ENCODE results near the gene SLX4IP. TPM values are rescaled to one million over a fixed set of nuclear protein-coding genes. Genes with fewer than 3 reads are reported as not detected.

The SLX4IP gene
- total RNA-seq, 4 donors from 2014 or later = 4.8 to 7.2 (median 5.7) TPM

DNA sequence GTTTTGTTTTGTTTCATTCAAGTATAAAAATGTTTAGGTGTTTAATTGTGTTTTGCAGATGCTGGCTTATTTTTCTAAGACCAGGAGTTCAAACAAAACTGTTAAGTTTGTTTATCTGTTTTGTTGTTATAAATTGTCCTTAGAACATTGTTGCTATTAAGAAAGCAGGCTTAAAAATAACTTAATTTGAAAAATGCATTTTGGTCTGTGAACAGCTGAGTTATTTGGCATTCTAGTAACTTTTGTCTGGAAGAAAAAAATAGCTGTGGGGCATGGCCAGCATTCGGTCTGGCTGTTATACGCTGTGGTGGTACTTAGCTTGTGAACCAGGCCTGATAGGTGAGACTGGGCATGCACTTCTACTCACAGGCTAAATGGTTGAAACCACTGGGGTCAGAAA lies 37.8 kb downstream of the SLX4IP start:
- TF ChIP-seq EP300 (IDR thresholded peaks at IDR 0.05) = no peak
- TF ChIP-seq POLR2A (IDR thresholded peaks at IDR 0.05) = no peak
- TF ChIP-seq, protein P1, sequence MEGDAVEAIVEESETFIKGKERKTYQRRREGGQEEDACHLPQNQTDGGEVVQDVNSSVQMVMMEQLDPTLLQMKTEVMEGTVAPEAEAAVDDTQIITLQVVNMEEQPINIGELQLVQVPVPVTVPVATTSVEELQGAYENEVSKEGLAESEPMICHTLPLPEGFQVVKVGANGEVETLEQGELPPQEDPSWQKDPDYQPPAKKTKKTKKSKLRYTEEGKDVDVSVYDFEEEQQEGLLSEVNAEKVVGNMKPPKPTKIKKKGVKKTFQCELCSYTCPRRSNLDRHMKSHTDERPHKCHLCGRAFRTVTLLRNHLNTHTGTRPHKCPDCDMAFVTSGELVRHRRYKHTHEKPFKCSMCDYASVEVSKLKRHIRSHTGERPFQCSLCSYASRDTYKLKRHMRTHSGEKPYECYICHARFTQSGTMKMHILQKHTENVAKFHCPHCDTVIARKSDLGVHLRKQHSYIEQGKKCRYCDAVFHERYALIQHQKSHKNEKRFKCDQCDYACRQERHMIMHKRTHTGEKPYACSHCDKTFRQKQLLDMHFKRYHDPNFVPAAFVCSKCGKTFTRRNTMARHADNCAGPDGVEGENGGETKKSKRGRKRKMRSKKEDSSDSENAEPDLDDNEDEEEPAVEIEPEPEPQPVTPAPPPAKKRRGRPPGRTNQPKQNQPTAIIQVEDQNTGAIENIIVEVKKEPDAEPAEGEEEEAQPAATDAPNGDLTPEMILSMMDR (IDR thresholded peaks at IDR 0.05) = no peak
- no peak for TF ChIP-seq POLR2AphosphoS5 (IDR thresholded peaks at IDR 0.05)
- H3K4me3 ChIP-seq = no peak overlapping the region
- WGBS = 57% methylated on average over 2 of the region's 2 CpGs
- DNase-seq (ENCODE audit: low spot score in 2 of 2) = no peak
- H3K36me3 ChIP-seq = no peaks in the 10 kb centered on the region
- H3K4me1 ChIP-seq = peaks cover 23% of the 10 kb centered on the region
- H3K27me3 ChIP-seq = no peaks in the 10 kb centered on the region
- H3K9me3 ChIP-seq = no peaks in the 10 kb centered on the region
- no peak overlapping the region for H3K27ac ChIP-seq

DNA sequence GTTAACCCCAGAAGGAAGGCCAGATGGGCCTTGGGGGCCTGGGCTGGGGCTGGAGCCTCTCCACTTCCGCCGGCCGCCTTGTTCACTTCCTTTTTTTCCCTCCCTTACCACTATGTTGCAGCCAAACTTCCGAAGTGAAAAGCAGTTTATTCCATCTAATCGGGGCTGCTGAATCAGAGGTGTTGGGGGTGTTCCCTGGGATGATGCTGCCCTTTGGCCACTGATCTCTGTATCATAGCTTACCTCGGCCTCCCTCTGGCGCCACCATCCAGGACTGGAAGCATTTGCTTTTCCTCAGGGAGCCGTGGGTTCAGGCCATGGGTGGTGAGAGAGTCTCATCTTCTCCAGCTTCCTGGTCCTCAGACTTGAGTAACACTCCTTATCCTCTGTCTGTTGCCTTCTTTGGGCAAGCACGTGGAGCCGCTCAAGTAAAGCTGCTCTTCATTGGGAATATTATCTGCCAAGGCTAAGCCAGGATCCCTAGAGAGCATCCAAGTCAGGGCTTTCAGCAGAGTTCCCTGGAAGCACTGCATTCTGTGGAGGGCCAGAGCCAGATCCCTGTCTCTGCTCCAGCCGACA lies 39.6 kb downstream of the SLX4IP start:
- TF ChIP-seq, protein P1 (IDR thresholded peaks at IDR 0.05) = no peak
- TF ChIP-seq EP300 (IDR thresholded peaks at IDR 0.05) (no peak), POLR2A (IDR thresholded peaks at IDR 0.05) (no peak)
- WGBS = 68% methylated on average over 11 of the region's 11 CpGs
- H3K27ac ChIP-seq = no peak overlapping the region
- no peaks in the 10 kb centered on the region for H3K27me3 ChIP-seq
- H3K36me3 ChIP-seq = no peaks in the 10 kb centered on the region
- H3K4me1 ChIP-seq = peaks cover 10% of the 10 kb centered on the region
- no peak for DNase-seq (ENCODE audit: low spot score in 2 of 2)
- no peak overlapping the region for H3K4me3 ChIP-seq
- H3K9me3 ChIP-seq = no peaks in the 10 kb centered on the region

DNA sequence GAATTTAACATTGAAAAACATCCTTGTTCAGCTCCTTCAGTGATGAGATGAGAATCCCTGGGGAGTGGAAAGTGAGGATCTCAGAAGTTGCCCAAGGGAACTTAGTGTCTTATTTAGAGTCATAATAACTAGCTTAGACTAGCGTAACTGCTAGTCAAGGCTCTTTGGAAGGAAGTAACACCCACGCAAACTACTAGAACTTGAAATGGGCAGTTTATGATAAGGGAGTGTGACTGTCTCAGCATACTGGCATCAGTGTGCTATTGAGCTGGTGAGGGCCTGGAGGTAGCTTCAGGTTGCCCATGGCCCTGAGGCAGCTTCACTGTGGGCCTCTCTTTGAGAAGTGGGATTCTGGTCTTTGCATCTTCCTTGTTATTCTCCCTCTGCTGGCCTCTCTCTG lies 40.1 kb downstream of the SLX4IP start:
- Histone ChIP-seq H3K36me3 (no peaks in the 10 kb centered on the region), H3K27me3 (no peaks in the 10 kb centered on the region), H3K4me1 (peaks cover 5% of the 10 kb centered on the region), H3K27ac (no peak overlapping the region), H3K4me3 (no peak overlapping the region), H3K9me3 (no peaks in the 10 kb centered on the region)
- no peak for DNase-seq (ENCODE audit: low spot score in 2 of 2)
- TF ChIP-seq POLR2AphosphoS5 (IDR thresholded peaks at IDR 0.05) (no peak), POLR2A (IDR thresholded peaks at IDR 0.05) (no peak)
- 52% methylated on average over 2 of the region's 2 CpGs for WGBS

DNA sequence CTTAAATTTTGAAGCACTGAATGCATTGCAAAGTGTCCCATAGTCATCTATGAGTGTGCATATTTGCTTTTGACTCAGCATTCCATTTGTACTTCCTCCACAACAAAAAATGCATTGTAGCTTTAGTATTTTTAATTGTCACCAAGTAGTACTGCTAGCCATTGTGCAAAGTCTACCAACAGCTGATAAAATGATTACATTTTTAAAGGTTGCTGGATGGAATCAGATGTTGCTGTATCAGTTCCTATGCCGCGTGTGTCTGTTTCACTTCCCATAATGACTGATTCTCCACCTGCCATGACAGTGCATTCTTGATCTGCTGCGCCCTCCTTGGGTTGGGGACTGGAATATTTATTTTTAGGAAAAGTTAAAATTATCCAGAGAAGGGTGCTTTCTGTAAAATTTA lies 41.2 kb downstream of the SLX4IP start:
- Histone ChIP-seq H3K4me3 (no peak overlapping the region), H3K36me3 (no peaks in the 10 kb centered on the region), H3K27ac (no peak overlapping the region), H3K4me1 (peaks cover 5% of the 10 kb centered on the region), H3K27me3 (no peaks in the 10 kb centered on the region), H3K9me3 (no peaks in the 10 kb centered on the region)
- no peak for TF ChIP-seq POLR2AphosphoS5 (IDR thresholded peaks at IDR 0.05)
- no peak for TF ChIP-seq POLR2A (IDR thresholded peaks at IDR 0.05)
- TF ChIP-seq, protein P1 (IDR thresholded peaks at IDR 0.05) = no peak
- TF ChIP-seq EP300 (IDR thresholded peaks at IDR 0.05) = no peak
- DNase-seq (ENCODE audit: low spot score in 2 of 2) = no peak
- WGBS = 71% methylated on average over 3 of the region's 3 CpGs

DNA sequence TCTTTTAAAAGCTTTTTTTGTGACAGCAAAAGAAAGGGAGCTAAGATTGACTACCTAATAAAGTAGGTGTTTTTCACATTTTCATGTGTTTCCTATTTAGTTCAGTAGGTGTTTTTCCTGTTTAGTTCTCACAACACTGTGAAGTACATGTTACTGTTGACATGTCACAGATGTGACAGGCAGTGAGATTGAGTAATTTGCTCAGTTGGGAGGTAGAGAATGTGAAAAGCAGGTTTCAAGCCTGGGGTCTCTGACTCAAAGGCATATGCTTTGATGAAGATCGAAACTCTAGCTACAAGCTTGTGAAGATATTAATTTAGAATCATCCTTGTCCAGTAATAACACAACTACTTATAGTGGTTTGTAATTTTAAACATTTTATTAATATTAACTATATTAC lies 43.1 kb downstream of the SLX4IP start:
- H3K27ac ChIP-seq = no peak overlapping the region
- no peaks in the 10 kb centered on the region for H3K36me3 ChIP-seq
- 94% methylated on average over 1 of the region's 1 CpG for WGBS
- no peaks in the 10 kb centered on the region for H3K9me3 ChIP-seq
- TF ChIP-seq POLR2AphosphoS5 (IDR thresholded peaks at IDR 0.05) = no peak
- no peak for TF ChIP-seq POLR2A (IDR thresholded peaks at IDR 0.05)
- TF ChIP-seq, protein P1 (IDR thresholded peaks at IDR 0.05) = no peak
- no peak for TF ChIP-seq EP300 (IDR thresholded peaks at IDR 0.05)
- DNase-seq (ENCODE audit: low spot score in 2 of 2) = no peak
- H3K27me3 ChIP-seq = no peaks in the 10 kb centered on the region
- peaks cover 5% of the 10 kb centered on the region for H3K4me1 ChIP-seq
- no peak overlapping the region for H3K4me3 ChIP-seq

DNA sequence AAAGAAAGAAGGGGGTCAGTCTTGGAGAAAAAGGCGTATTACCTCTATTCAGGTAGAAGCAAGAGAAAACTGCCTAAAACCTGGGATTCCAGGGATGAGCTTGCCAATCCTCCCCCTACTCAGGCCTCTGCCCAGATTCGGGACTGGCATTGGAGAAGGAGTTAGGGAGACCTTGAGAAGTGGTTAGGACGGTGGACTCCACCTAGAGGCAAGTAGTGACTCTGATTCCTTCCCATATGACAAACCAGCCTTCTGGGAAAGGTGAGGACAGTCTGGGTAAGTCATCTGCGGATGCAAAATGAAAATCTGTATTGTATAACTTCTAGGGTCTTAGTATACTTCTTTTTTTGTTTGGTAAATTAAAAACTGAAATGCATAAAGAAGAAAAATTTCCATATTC lies 43.8 kb downstream of the SLX4IP start:
- no peaks in the 10 kb centered on the region for H3K9me3 ChIP-seq
- no peak for DNase-seq (ENCODE audit: low spot score in 2 of 2)
- H3K36me3 ChIP-seq = no peaks in the 10 kb centered on the region
- WGBS = 92% methylated on average over 4 of the region's 4 CpGs
- H3K27ac ChIP-seq = no peak overlapping the region
- H3K27me3 ChIP-seq = no peaks in the 10 kb centered on the region
- peaks cover 5% of the 10 kb centered on the region for H3K4me1 ChIP-seq
- TF ChIP-seq, protein P1 (IDR thresholded peaks at IDR 0.05) = no peak
- TF ChIP-seq POLR2AphosphoS5 (IDR thresholded peaks at IDR 0.05) = no peak
- no peak for TF ChIP-seq POLR2A (IDR thresholded peaks at IDR 0.05)
- TF ChIP-seq EP300 (IDR thresholded peaks at IDR 0.05) = no peak
- H3K4me3 ChIP-seq = no peak overlapping the region
